Superior temporal gyrus (tissue), 1 donor: Measurements from ENCODE around the gene PHF14.
A peak's percentile ranks its signal among the peaks of the same experiment; 100 is the strongest.

Experiments
- DNase-seq: peaks from one replicate; pipeline ENCODE4 v3.0.0-alpha.2; 2016; ENCODE audit errors: extremely low spot score

The PHF14 gene

GRCh38 chr7:11104578-11104977 lies 130.9 kb downstream of the PHF14 start:
- no peak for DNase-seq

- no peak for DNase-seq
Observed at GRCh38 chr7:11109659-11110058, 136.0 kb downstream of the PHF14 start.

GRCh38 chr7:11120068-11120664 lies 146.5 kb downstream of the PHF14 start:
- no peak for DNase-seq

- no peak for DNase-seq
Observed at GRCh38 chr7:11120675-11121220, 147.1 kb downstream of the PHF14 start.

GRCh38 chr7:11124856-11125559 lies 151.3 kb downstream of the PHF14 start:
- no peak for DNase-seq

- no peak for DNase-seq
Observed at GRCh38 chr7:11127114-11127785, 153.6 kb downstream of the PHF14 start.

GRCh38 chr7:11127988-11128387 lies 154.3 kb downstream of the PHF14 start:
- DNase-seq = no peak

GRCh38 chr7:11128498-11128897 lies 154.8 kb downstream of the PHF14 start:
- no peak for DNase-seq

- peak; percentile 17 for DNase-seq
Observed at GRCh38 chr7:11130012-11130411, 156.3 kb downstream of the PHF14 start.

- no peak for DNase-seq
Observed at GRCh38 chr7:11130601-11131000, 156.9 kb downstream of the PHF14 start.

GRCh38 chr7:11133436-11133959 lies 159.8 kb downstream of the PHF14 start:
- DNase-seq = no peak

- no peak for DNase-seq
Observed at GRCh38 chr7:11135573-11135972, 161.9 kb downstream of the PHF14 start.

- DNase-seq = no peak
Observed at GRCh38 chr7:11141541-11141940, 167.9 kb downstream of the PHF14 start.

GRCh38 chr7:11153694-11154093 lies 180.0 kb downstream of the PHF14 start:
- no peak for DNase-seq

GRCh38 chr7:11155883-11156282 lies 182.2 kb downstream of the PHF14 start:
- DNase-seq = no peak

GRCh38 chr7:11161499-11161898 lies 187.8 kb downstream of the PHF14 start:
- no peak for DNase-seq

GRCh38 chr7:11163220-11163619 lies 189.5 kb downstream of the PHF14 start:
- no peak for DNase-seq

GRCh38 chr7:11166051-11166450 lies 192.4 kb downstream of the PHF14 start:
- no peak for DNase-seq

GRCh38 chr7:11168650-11169170 lies 195.0 kb downstream of the PHF14 start:
- DNase-seq = no peak

- peak; percentile 62 for DNase-seq
Observed at GRCh38 chr7:11170175-11170574, 196.5 kb downstream of the PHF14 start.

GRCh38 chr7:11170863-11171568 lies 197.3 kb downstream of the PHF14 start:
- no peak for DNase-seq
